Heart right ventricle (tissue), 16 donors: ENCODE measurements around the gene MR1. TPM values are rescaled to one million over a fixed set of nuclear protein-coding genes. Genes with fewer than 3 reads are reported as not detected.

Source experiments
- ATAC-seq, 8 donors: fragments of 200-7000 bp; cut with Tn5 transposase; one replicate each; pipeline ENCODE4 v1.9.1; 2020; ENCODE audit warnings: mild to moderate bottlenecking in 8 of 8, moderate library complexity in 8 of 8, moderate number of reproducible peaks in 1 of 8
- DNase-seq, 2 donors: peaks; one replicate each; pipeline ENCODE4 v3.0.0-alpha.2; 2020
- H3K27ac ChIP-seq, 10 donors: fragments of 200-600 bp; sonication (generic) in 2 of 10; one replicate each; pipeline versions ENCODE4 v1.5.0 to v1.8.0; 2020 to 2022; ENCODE audit warnings: mild to moderate bottlenecking in 3 of 10
- H3K27me3 ChIP-seq, 7 donors: fragments of 200-600 bp; one replicate each; pipeline ENCODE4 v1.8.0; 2021 to 2022; ENCODE audit warnings: mild to moderate bottlenecking in 2 of 7
- H3K36me3 ChIP-seq, 9 donors: fragments of 200-600 bp; sonication (generic) in 1 of 9; one replicate each; pipeline versions ENCODE4 v1.5.0 to v1.8.0; 2020 to 2022; ENCODE audit warnings: mild to moderate bottlenecking in 2 of 9
- H3K4me1 ChIP-seq, 9 donors: fragments of 200-600 bp; sonication (generic) in 1 of 9; one replicate each; pipeline versions ENCODE4 v1.5.0 to v1.8.0; 2020 to 2022; ENCODE audit warnings: mild to moderate bottlenecking in 4 of 9
- H3K4me3 ChIP-seq, 10 donors: fragments of 200-600 bp; sonication (generic) in 2 of 10; one replicate each; pipeline versions ENCODE4 v1.5.0 to v1.8.0; 2020 to 2022; ENCODE audit warnings: mild to moderate bottlenecking in 7 of 10, moderate library complexity in 2 of 10
- H3K9me3 ChIP-seq, 11 donors: fragments of 200-600 bp in 10 of 11; sonication (generic) in 2 of 11; one replicate each; pipeline versions ENCODE4 v1.5.0 to v1.8.0; 2013 to 2022; ENCODE audit warnings: mild to moderate bottlenecking in 2 of 11, control low read depth in 1 of 11, moderate library complexity in 1 of 11
- CTCF ChIP-seq, 9 donors: fragments of 200-600 bp; sonication (generic) in 2 of 9; IDR thresholded peaks; one replicate each; pipeline versions ENCODE4 v1.5.0 to v1.8.0; 2021 to 2022; ENCODE audit warnings: antibody characterized with exemption in 9 of 9, mild to moderate bottlenecking in 5 of 9, moderate library complexity in 1 of 9
- WGBS, 2 donors: extraction: QIAGEN DNeasy Blood & Tissue Kit; methylation state at CpG; one replicate each; pipeline ENCODE4 v1.1.7; 2013; ENCODE audit warnings: inconsistent platforms in 1 of 2; 5-methylcytosine and 5-hydroxymethylcytosine counted together
- intact Hi-C, 10 donors: fragments of 100-400 bp; cut with DNase I; formaldehyde crosslinking; loops; one replicate each; pipeline versions ENCODE4 v1.11.1 to v1.14.2; 2022
- polyA plus RNA-seq, 2 donors: library from polyadenylated mRNA; stranded (reverse); fragments of 200-250 nt; gene quantifications; one replicate each; pipeline ENCODE4 v1.2.3, GENCODE V29; 2013
- total RNA-seq, 10 donors: library from RNA; stranded (reverse); fragmentation: NEBNext Ultra II Directional in 3 of 10; extraction: Animal tissue kit (Norgen Biotek cat#: 25700) in 3 of 10; gene quantifications; one replicate each; pipeline versions ENCODE4 v1.2.1 to v1.2.4, GENCODE V29; 2021 to 2023
- donor health status: Arrhythmogenic right ventricular cardiomyopathy.
- donor health status: ischemic (EF 13 %, LVEDD 7.1; RV severe dilation, severe dysfunction).
- donor health status: healthy with polysubstance abuse.
- donor health status: DM: no; HTN: yes; CAD: no.
- donor health status: DM: no; HTN: no; CAD: no.
- donor health status: ischemic (EF 25% LVEDD 6.9; RV normal size, moderate dysfunction).
- donor health status: ischemic (EF 25% LVEDD 5.7; RV mildly dilated, moderate dysfunction).
- donor health status: healthy.
- donor health status: DM: yes; HTN: yes; CAD: no.
- donor health status: Ischemic cardiomyopathy.
- donor health status: ischemic (EF 35%, LVEDD 5.7; RV mildly dilated, moderate dysfunction).
- donor health status: nonischemic (EF 11% LVEDD 7.7; RV severe dilation, severe dysfunction).
- donor health status: DM: yes; HTN: yes; CAD: no.
- donor health status: PGD.
- donor health status: ischemic (EF 29% LVEDD 5.4; RV normal size, mild dysfunction).
- donor health status: nonischemic (EF 23%, LVEDD 6.1; RV moderate dilation, normal function).

MR1 gene
- total and polyA plus RNA-seq, 12 donors = 0.88 to 8.2 (median 2.7) TPM

GRCh38 chr1:181023265-181024057, 10.3 kb upstream of the MR1 start:
- ATAC-seq = no peak
- H3K4me3 ChIP-seq = peak overlapping the region in 7 of 10 donors; percentile 68 to 100 (median 92)
- intact Hi-C loops = loop anchor here in 4 of 10 donors (5.0 to 10.0 kb wide), 4 partner anchors 64 to 519 kb away; partner anchors contain the start of genes ACBD6 (in 1 of the 4) and IER5 (in 1 of the 4)
- H3K36me3 ChIP-seq = no peaks in the 10 kb centered on the region
- WGBS, 2 donors = 70 to 77% methylated on average over 10 of the region's 10 CpGs
- peak overlapping the region in 9 of 10 donors; percentile 34 to 96 (median 60) for H3K27ac ChIP-seq
- peaks cover 2 to 38% (median 28%) of the 10 kb centered on the region in 9 donors for H3K4me1 ChIP-seq
- no peaks in the 10 kb centered on the region for H3K27me3 ChIP-seq
- no peak for TF ChIP-seq CTCF (IDR thresholded peaks at IDR 0.05)
- no peak for DNase-seq
- no peaks in the 10 kb centered on the region for H3K9me3 ChIP-seq

- intact Hi-C loops = loop anchor here in 1 of 10 donors (10.0 kb wide), 1 partner anchor 523 kb away; the partner anchor contains the start of gene ACBD6
- H3K4me1 ChIP-seq = peaks cover 3 to 20% (median 7%) of the 10 kb centered on the region in 9 donors
- no peak overlapping the region for H3K27ac ChIP-seq
- no peaks in the 10 kb centered on the region for H3K27me3 ChIP-seq
- no peak overlapping the region for H3K4me3 ChIP-seq
- ATAC-seq (no peak), DNase-seq (no peak)
- no peak for TF ChIP-seq CTCF (IDR thresholded peaks at IDR 0.05)
- no peaks in the 10 kb centered on the region for H3K36me3 ChIP-seq
- no peaks in the 10 kb centered on the region for H3K9me3 ChIP-seq
These were observed 5.6 kb upstream of the MR1 start for GRCh38 chr1:181028196-181028595.

- Histone ChIP-seq H3K9me3 (no peaks in the 10 kb centered on the region), H3K36me3 (no peaks in the 10 kb centered on the region), H3K4me3 (no peak overlapping the region), H3K27me3 (no peaks in the 10 kb centered on the region), H3K4me1 (peaks cover 6 to 20% (median 11%) of the 10 kb centered on the region in 9 donors), H3K27ac (no peak overlapping the region)
- DNase-seq (no peak), ATAC-seq (no peak)
- intact Hi-C loops = loop anchor here in 1 of 10 donors (10.0 kb wide), 1 partner anchor 524 kb away; the partner anchor contains the start of gene ACBD6
- TF ChIP-seq CTCF (IDR thresholded peaks at IDR 0.05) = no peak
- WGBS, 2 donors = 80 to 82% methylated on average over 5 of the region's 5 CpGs
These were observed 5.2 kb upstream of the MR1 start for GRCh38 chr1:181028615-181029014.

GRCh38 chr1:181032535-181032934, 1.2 kb upstream of the MR1 start:
- H3K27ac ChIP-seq = peak overlapping the region in 8 of 10 donors; percentile 75 to 99 (median 86)
- intact Hi-C loops = loop anchor here in 3 of 10 donors (5.0 to 10.0 kb wide), 2 partner anchors 52 to 55 kb away; partner anchors contain the start of gene IER5 (in 3 of the 3)

More at GRCh38 chr1:181032535-181032934, 1.2 kb upstream of the MR1 start:
- WGBS, 2 donors = 87 to 90% methylated on average over 2 of the region's 2 CpGs
- TF ChIP-seq CTCF (IDR thresholded peaks at IDR 0.05) = no peak
- DNase-seq (no peak), ATAC-seq (peak in 2 of 8 donors; percentile 13 to 23)
- H3K36me3 ChIP-seq = peaks cover 0 to 1% (median 0%) of the 10 kb centered on the region in 9 donors
- peaks cover 6 to 56% (median 19%) of the 10 kb centered on the region in 9 donors for H3K4me1 ChIP-seq
- no peaks in the 10 kb centered on the region for H3K9me3 ChIP-seq
- no peak overlapping the region for H3K4me3 ChIP-seq
- H3K27me3 ChIP-seq = no peaks in the 10 kb centered on the region
